HG02884 (cell line): ENCODE results near the gene LRRC2.
"Not testable (repeated sequence)": the region's sequence is repeated elsewhere in the genome, so short reads cannot be mapped to it uniquely, and the experiment has no call there.

Source experiments
- ATAC-seq: cut with Tn5 transposase; IDR thresholded peaks from one replicate; pipeline ENCODE4 v1.9.1; 2021; ENCODE audit warnings: mild to moderate bottlenecking, moderate library complexity; ENCODE audit not compliant: unreplicated experiment

Gene LRRC2

GRCh38 chr3:46566040-46566641 lies at the start of gene LRRC2:
Gene LRRC2 (minus strand): TSS chr3:46566302. CDS start chr3:46551591, 14,711 bp downstream.
- no peak for ATAC-seq

GRCh38 chr3:46615050-46615775 lies 49.1 kb upstream of the LRRC2 start:
- ATAC-seq: no peak

DNA sequence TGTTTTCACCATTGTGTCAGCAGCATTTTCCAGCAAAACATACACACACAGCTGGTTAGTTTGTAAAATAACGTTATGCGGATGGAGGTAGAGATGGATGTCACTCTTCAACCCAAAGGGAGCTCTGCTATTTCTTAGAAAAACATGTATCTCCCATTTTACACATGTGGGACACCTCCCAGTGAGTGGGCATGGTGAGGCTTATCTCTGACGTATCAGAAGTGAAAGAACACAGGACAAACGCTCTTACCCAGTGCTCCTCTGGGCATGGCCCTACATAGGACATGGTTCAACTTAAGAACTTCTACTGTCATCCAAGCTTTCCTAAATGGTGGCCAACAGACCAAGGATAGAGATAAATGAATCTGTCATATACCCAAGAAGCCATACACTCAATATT lies 48.3 kb upstream of the LRRC2 start:
- no peak for ATAC-seq

- no peak for ATAC-seq
Measured at GRCh38 chr3:46613313-46614005, 47.4 kb upstream of the LRRC2 start.

- no peak for ATAC-seq
Measured at GRCh38 chr3:46612324-46612723, 46.2 kb upstream of the LRRC2 start, which contains the start of gene FAM240A. Gene FAM240A (plus strand): TSS chr3:46612525. CDS start chr3:46612684, 159 bp downstream.

DNA sequence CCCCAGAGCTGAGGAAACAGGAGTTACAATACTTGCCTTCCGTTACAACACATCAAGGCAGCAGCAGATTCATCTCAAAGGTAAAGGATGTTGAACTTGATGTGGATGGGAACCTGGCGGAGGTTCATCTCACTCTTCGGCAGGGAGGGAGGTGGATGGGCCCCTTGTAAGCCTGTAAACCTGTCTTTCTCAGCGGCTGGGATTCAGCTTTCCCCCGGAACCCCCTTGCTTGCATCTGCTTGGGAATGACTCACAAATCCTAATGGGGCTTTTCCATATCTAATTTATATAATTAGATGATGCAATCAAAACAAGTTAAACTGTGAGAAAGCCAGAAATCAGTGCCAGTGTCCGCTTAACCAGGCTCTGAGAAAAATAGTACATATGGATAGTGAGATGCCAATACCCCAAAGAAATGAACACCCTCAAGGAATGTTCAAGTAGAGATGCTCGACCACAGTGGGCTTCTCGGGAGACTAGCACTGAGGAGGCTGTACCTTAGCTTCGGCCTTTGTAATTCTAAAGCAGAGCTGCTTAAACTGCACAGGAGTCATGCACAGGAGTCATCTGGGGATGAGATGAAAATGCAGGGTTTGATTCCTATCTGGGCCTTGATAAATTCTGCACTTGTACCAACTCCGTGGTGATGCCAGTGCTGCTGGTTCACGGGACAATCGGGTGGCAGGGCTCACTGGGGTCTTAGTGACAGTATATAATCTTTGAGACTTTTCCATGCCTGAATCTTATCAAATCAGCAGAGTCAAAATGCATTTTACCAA lies 44.0 kb upstream of the LRRC2 start:
- no peak for ATAC-seq

DNA sequence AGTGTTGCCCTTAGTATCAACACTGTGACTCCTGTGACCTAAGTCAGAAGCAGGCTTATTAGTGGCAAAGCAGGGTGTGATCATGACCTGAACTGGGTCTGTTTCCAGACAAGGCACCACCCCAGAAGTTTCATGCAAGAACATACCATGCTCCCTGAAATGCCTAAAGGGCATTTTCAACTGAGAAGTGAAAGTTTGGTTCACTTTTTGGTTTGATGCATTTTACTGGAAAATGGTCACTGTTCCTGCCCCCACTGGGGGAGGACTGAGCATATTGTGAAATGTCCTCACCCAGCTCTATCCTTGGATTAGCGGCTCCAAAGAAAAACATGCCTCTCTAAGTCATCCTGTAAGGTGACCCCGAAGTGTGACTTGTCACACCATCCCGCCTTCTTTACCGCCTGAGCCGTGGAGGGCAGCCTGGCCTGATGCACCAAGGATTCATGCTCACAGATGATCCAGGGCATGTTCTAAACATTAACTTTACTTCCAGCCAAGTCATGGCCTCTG lies 43.2 kb upstream of the LRRC2 start:
- ATAC-seq: no peak

DNA sequence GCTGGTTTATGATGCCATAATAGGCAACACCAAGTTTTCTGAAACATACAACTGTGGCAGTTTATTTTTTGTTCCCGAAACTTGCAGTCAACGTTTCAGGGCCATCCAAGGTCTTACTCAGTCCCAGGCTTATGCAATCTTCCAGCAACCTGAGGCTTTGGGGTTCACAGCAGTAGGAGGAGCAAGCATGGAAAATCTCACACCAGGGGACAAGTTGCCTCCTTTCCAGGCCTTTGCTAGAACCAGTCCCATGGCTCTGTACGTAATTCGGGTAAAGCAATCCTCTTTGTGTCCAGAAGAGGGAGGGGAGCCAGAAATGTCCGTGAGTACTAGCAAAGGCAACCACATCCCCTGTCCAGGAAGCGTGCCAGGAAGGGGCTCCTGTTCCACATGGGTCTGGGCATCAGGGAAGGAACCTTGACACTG lies 41.5 kb upstream of the LRRC2 start:
- no peak for ATAC-seq

GRCh38 chr3:46604127-46604526 lies 38.0 kb upstream of the LRRC2 start:
- ATAC-seq: no peak

GRCh38 chr3:46603446-46604046 lies 37.4 kb upstream of the LRRC2 start:
- no peak for ATAC-seq

DNA sequence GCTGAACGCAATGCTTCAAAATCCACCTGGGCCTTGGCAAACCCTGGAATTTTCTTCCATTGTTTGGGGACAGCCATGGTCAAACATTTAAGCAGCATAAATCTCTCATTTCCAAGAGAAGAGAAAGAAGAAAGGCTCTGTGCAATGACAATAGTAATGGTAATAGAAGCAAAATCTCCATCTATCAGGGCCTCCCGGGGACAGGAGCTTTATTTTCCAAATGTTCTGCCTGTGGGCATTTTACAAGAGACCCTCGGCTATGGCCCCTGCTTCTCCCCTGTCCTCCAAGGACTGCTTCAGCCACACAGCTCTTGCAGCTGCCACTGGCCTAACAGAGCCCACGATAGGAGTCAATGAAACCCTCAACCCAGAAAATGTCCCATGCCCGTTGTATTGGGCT lies 33.5 kb upstream of the LRRC2 start:
- ATAC-seq: no peak

GRCh38 chr3:46595819-46596314 lies 29.8 kb upstream of the LRRC2 start:
- ATAC-seq: no peak

- no peak for ATAC-seq
Measured at GRCh38 chr3:46594723-46595122, 28.6 kb upstream of the LRRC2 start.

DNA sequence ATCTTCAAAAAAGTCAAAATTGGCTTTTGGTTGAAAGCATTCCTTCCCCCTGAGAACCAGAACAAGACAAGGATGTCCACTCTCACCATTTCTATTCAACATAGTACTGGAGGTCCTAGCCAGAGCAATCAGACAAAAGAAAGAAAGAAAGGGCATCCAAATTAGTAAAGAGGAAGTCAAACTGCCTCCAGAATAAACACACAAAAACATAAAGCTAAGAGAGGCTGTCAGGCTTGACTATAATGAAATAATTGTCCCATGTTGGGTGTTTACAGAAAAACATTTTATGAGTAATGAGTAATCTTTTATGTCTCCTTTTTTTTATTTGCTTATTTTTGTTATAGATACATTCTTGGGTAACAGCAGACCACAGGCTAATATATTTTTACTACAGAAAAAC lies 27.9 kb upstream of the LRRC2 start:
- ATAC-seq: no peak

DNA sequence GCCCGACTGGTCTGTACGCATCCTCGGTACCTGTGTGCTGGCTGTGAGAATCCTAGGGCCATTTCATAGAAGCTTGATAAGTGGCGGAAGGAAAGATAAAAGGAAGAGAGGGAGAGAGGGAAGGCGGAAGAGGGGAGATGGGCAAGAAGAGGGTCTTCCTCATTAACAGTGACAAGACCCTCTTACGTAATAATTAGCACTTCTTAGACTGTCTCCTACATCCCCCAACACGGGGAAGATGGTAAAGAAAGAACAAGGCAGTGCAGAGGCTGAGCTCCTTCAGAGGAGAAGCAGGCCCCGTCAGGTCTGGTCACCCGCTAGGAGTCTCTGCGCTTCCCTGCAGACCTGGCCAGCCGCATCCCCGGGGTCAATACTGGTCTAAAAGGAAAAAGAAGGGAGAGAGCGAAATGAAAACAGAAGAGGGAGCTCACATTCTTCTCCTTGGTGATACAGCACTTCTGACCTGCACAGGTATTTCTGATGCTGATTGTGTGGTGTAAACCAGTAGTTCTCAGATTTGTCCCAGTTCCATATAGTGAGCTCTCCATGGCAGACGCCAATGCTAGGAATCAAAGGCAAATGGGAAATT lies 27.3 kb upstream of the LRRC2 start:
- ATAC-seq: no peak

- ATAC-seq: not testable (repeated sequence)
Measured at GRCh38 chr3:46587268-46587667, 21.2 kb upstream of the LRRC2 start.

DNA sequence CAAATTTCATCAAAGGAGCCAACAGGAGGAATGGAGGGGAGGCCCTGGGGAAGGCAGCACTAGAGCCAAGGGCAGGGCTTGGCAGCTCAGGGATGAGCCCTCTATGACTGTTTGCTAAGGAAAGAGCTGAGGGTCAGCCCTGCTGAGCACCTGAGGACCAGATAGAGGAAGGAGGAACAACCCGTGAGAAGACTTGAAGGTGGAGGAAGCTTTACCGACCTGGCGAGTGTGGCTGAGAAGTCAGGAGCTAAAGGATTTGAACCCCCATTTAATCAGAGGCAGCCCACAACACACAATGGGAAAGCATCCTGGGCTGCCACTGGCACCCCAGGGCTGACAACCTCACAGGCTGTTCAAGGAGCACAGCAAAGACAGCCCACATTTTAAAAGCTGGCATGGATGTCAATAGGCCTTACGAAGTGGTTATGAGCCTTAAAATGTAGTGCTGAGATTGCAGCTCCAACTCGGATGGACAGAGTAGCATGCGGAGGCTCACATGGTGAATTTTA lies 20.7 kb upstream of the LRRC2 start:
- ATAC-seq: no peak

DNA sequence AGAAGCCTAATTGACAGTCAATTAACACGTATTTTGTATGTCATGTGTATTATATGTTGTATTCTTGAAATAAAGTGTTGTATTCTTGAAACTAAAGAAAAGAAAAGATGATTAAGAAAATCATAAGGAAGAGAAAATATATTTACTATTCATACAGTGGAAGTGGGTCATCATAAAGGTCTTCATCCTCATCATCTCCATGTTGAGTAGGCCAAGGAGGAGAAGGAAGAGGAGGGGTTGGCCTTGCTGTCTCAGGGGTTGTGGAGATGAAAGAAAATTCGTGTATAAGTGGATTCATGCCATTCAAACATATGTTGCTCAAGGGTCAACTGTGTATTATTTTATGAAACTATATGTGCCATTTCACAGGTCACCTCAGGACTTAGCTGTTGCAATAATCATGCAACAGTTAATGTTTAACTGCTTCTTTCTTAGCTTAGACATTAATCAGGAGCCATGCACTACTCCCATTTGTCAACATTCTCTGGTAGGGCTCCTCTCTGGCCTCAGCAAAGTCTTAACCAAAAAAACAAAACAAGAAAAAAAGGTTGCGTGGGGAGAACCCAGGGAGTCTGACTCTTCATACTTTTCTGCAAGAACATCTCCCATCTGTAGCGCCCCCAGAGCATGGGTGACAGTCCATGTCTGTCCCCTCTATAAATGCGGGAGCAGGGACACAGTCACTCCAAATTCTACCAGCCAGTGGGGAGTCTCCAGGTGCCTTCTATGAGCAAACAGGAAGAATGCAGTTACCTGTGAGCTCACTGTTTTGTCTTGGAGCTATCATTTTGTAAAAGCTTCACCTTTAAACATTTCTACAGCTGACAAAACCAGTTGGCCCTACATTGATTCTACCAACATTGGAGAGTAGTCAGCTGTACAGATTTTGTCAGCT lies 19.9 kb upstream of the LRRC2 start:
- no peak for ATAC-seq
